OCI-LY3 (cell line): Measurements from ENCODE around the gene CDH20.

ENCODE experiments used
- EZH2phosphoT487 ChIP-seq: fragments of 200-600 bp; shearing (Covaris generic); IDR thresholded peaks from 2 replicates; pipeline ENCODE4 v1.6.1; 2018; ENCODE audit warnings: antibody characterized with exemption, mixed run types, low read depth
- TF ChIP-seq, protein P1 (sequence below): fragments of 200-600, 300-600 bp; sonication (generic); IDR thresholded peaks from 2 replicates; pipeline ENCODE4 v1.5.1; 2014; ENCODE audit warnings: antibody characterized with exemption, low read length, low read depth

DNA sequence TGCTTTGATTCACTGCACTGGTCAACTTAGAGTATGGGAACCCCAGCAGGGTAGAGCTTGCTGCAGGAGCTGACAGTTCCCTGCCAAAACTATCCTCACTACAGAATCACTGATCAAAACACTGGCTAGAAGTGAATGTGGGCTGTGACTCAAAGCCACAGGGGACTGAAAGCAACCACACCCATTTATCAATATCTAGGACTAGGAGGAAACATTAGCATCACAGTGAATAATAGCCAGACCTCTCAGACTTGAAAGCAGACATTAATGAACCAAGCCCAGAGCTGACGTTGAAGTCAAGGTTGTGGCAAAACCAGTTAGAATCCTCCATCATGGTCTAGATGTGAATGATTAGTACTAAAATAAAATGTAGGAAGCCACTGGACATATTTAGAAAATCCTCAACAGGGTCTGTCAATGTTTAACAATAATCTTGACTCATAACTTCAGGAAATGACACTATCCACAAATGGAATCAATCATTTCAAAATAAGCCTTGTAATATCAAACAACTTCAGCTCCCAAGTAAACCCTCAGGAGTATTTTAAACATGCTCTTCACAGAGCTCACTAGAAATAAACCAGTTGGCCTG, 131.4 kb downstream of the CDH20 start:
- TF ChIP-seq, protein P1, sequence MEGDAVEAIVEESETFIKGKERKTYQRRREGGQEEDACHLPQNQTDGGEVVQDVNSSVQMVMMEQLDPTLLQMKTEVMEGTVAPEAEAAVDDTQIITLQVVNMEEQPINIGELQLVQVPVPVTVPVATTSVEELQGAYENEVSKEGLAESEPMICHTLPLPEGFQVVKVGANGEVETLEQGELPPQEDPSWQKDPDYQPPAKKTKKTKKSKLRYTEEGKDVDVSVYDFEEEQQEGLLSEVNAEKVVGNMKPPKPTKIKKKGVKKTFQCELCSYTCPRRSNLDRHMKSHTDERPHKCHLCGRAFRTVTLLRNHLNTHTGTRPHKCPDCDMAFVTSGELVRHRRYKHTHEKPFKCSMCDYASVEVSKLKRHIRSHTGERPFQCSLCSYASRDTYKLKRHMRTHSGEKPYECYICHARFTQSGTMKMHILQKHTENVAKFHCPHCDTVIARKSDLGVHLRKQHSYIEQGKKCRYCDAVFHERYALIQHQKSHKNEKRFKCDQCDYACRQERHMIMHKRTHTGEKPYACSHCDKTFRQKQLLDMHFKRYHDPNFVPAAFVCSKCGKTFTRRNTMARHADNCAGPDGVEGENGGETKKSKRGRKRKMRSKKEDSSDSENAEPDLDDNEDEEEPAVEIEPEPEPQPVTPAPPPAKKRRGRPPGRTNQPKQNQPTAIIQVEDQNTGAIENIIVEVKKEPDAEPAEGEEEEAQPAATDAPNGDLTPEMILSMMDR: no peak
- TF ChIP-seq EZH2phosphoT487: no peak
